ENCODE measurements around the gene CLTB.

DNA sequence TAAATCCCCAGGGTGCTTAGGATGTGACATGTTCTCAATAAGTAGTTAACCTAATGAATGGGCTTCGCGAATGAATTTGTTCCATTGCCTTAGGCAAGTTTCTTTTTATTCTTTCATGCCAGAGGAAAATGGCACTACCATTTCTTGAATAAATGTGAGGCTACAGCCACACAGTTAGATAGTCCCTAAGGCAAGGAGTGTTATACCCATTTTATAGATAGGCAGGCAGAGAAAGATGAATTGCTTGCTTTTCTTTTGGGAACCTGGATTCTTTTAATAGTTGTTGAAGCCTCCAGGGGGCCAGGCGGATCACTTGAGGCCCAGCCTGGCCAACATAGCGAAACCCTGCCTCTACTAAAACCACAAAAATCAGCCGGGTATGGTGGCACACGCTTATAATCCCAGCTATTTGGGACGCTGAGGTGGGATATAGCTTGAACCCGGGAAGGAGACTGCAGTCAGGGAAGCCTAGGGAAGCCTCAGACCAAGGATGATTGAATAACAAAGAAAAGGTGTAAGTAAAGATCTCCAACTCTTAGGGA lies 28.9 kb downstream of the CLTB start:
- TF ChIP-seq EZH2 (IDR thresholded peaks at IDR 0.05; ENCODE audit: borderline replicate concordance, insufficient read depth, low read depth, low read length, poor library complexity, severe bottlenecking): no peak
- no peak for TF ChIP-seq CTCF (IDR thresholded peaks at IDR 0.05)

All from B cell (primary cell).